HG02610 (cell line): ENCODE measurements around the gene CLIC1.

Experiments used
- ATAC-seq: cut with Tn5 transposase; IDR thresholded peaks from one replicate; pipeline ENCODE4 v1.9.1; 2021; ENCODE audit warnings: mild to moderate bottlenecking, moderate library complexity; ENCODE audit not compliant: unreplicated experiment

Gene CLIC1

GRCh38 chr6:31769684-31770371 is 33.5 kb upstream of the CLIC1 start:
- peak; percentile 50 for ATAC-seq

DNA sequence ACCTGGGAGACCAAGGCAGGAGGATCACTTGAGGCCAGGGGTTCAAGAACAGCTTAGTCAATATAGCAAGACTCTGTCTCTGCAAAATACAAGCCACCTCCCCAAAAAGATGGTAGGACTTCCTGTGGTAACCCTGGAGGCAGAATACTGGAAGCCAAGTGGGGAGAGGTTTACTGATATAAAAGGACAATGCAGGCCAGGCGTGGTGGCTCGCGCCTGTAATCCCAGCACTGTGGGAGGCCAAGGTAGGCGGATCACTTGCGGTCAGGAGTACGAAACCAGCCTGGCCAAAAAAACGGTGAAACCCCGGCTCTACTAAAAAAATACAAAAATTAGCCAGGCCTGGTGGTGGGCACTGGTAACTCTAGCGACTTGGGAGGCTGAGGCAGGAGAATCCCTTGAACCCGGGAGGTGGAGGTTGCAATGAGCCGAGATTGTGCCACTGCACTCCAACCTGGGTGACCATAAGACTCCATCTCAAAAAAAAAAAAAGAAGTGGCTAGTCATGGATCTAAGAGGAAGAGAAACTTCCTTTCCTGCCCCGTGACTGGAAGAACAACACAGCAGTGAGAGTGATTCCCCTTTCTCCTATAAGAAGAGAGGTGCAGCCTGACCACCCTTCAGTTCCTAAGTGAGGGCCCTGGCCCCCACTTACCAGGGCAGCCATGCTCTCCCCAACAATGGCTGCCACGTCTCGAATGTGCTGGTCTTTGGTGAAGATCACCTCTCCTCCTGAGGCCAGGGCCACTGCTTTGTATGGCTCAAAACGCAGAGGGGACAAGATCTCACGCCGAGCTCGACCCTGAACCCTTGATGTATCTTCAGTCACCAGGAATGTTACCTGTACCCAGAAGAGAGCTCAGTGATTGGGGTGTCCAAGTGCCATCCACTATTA is 32.3 kb upstream of the CLIC1 start:
- ATAC-seq = no peak

DNA sequence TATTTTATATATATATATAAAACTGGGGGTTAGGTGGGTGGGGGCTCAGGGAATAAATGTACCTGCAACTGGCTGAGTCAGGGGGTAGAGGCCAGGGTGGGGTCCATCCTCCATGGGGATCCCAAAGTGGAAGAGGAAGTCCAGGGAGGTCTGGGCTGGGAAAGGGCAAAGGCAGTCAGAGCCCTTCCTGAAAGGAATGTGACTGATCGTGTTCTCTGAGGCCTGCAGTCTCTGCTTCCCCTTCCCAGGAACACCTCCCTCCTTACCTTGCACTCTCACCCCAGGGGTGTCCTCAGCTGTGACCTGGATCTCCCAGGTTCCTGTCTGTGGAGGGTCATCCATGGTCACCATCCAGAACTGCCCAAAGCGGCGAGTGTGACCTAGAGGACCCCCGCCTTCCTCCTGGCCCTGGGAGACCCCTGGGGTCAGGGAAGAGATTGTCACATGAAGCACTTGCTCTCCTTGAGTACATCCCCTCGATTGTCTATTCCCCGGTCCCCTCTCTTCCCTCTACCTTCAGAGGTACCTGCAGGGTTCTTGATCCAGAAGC is 30.8 kb upstream of the CLIC1 start:
- ATAC-seq = no peak

DNA sequence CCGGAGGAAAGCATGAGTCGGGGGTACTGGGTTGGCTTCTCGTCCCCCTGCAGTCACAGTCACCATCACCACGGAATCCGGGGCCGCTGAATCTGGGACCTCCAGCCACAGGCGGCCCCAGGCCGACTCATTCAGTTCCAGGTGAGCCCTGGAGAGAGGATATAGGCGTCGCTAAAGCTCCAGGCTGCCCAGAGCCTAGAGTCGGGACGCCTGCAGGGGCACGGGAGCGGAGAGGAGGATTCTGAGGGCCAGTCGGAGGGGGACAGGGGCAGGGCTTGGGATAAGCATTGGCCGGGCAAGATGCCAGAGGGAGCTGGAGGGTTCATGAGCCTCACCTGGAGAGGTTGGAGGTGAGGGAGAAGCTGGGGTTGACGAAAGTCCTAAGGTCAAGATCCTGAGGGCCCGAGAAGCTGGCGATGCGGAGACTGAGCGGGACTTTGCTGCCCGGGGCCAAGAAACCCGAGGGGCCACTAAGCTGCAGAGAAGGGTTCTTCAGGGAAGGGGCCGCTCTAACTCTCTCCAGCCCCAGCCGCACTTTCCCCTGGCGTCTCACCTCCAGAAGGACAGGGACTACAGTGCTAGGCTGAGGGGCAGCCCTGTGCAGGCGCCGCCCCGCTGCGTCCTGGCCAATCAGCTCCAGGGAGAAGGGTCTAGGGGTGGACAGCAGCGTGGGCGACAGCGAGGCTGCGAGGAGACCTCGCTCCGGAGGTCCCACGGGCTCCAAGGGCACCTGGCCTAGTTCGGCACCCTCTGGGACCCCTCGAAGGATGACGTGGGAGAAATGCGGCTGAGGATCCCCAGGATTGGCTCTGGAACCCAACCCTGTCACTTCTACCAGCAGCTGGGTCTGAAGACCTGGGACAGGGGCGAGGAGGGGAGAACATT is 29.8 kb upstream of the CLIC1 start:
- no peak for ATAC-seq

DNA sequence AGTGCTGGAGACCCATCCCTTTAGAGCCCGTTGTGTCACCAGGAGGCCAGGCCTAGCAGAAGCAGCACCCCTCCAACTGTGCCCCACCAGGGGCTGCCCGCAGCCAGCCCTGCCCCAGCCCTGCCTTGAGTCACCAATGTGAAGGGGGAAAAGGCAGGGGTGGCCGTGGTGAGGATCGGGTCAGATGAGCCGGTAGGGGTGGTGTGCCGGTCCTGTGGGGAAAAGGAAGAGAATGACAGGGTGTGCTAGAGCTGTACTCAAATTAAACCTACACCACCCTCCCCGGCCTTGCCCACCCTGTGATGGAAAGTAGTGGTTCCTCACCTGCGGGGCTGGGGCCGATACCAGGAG is 29.2 kb upstream of the CLIC1 start:
- no peak for ATAC-seq

DNA sequence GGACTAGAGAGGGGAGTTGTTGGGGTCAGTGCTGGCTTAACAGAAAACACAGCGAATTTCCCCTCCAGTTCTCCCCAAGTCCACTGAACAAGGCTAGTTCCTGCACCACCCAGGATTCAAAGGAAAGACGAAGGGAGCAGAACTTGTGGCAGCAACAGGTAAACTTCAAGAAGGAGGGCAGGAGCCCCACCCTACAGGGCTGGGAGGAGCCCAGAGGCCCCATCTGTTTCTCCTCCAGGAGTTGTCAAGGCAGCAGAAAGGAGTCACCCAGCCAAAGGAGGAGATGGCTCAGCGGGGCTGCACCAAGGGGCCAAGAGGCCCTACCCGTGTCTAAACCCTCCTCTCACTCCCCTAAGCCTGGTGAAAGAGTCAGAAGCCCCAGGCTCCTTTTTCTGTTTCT is 27.9 kb upstream of the CLIC1 start:
- ATAC-seq = no peak

- no peak for ATAC-seq
Measured at GRCh38 chr6:31763619-31763940, 27.2 kb upstream of the CLIC1 start.

- ATAC-seq = no peak
Measured at GRCh38 chr6:31762878-31763618, 26.7 kb upstream of the CLIC1 start.

DNA sequence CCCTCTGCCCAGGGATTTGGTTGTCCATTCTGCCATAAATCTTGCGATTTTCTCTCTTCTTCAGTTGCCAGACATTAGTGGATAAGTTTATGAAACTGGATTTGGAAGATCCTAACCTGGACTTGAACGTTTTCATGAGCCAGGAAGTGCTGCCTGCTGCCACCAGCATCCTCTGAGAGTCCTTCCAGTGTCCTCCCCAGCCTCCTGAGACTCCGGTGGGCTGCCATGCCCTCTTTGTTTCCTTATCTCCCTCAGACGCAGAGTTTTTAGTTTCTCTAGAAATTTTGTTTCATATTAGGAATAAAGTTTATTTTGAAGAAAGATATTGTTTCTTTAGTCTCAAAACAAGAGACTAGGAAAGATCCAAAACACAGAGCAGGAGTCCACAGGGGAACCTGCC is 26.0 kb upstream of the CLIC1 start, which contains the start of gene SAPCD1:
SAPCD1 (plus strand) TSS at position 301 of the 400 bp plus-strand sequence. CDS start 399 bp downstream, outside the sequence.
- ATAC-seq = no peak

DNA sequence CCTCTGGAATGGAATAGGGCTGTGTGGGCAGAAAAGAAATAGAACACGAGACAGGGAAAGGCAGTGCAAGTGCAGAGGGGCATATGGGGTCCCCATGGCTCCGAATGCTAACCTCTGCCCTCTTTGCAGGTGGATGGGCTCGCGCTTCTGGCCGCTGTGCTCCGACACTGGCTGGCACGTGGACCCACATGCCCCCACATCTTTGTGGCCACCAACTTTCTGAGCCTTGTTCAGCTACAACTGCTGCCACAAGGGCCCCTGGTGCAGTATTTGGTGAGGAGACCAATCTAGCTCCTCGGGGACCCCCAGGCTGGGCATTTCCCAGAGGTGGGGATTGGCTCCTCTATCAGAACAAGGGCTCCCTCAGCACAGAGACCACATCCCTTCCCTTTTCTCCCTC is 25.0 kb upstream of the CLIC1 start:
- no peak for ATAC-seq

DNA sequence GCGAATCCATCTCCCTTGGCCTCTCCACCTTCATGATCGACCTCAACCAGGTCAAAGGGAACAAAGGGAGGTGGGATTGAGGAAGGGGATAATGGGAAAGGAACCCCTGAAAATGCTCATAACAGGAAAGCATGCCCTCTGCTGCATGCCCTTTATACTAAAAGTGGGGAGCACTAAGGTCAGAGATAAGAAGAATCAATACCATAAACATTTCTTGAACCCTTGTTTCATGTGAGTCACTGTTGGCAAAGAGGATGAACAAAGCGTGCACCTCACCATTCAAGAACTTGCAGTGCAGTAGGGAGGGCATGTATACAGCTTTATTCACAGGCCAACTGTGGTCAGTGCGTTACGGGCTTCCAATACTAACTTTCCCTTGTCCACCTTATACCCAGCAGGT is 24.5 kb upstream of the CLIC1 start:
- ATAC-seq = no peak

DNA sequence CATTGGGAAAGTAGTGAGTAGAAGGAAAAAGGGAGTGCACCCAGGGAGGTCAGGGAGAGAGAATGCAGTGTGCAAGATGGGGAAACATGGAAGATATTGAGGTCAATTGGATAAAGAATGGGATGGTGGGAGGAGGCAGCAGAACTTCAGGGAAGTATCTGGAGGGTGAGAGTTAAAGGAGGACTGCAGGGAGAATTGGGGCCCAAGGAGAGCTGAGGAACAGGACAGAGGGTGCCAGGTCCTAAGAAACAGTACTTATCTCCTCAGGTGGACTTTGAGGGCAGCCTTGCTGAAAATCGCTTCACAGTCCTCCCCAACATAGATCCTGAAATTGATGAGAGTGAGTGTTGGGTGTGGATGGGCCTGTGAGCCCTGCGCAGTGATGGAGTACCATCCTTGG is 22.0 kb upstream of the CLIC1 start:
- ATAC-seq = no peak

GRCh38 chr6:31752739-31753319 is 16.5 kb upstream of the CLIC1 start:
- ATAC-seq = no peak

DNA sequence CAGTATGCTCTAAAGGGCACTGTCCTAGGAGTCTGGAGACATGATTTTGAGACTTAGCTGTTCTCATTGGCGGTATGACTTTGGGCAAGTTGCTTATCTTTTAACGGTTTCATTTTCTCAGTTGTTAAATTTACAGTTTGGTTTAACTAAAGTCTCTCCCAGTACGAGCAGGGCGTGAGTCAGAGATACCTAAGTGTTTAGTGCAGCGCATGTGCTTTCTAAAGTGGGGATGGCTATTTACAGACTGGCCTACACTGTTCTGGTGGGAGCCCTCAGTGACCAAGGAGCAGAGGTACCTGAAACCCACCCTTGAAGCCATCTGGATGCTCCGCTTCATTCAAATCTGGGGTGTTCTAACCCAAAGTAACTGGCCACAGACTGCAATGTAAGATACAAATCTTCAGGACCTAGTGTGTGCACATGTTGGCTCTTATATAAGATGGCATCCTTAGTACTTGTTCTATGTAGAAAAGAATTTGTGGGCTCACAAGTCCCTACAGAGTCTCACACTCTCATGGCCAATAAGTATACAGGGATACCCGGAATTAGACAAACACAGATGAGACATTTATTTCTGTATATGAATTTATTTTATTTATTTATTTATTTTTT is 14.2 kb upstream of the CLIC1 start:
- no peak for ATAC-seq

- no peak for ATAC-seq
Measured at GRCh38 chr6:31749301-31750036, 13.1 kb upstream of the CLIC1 start.

- no peak for ATAC-seq
Measured at GRCh38 chr6:31744422-31744821, 8.1 kb upstream of the CLIC1 start.

- ATAC-seq = no peak
Measured at GRCh38 chr6:31742894-31743293, 6.6 kb upstream of the CLIC1 start.

DNA sequence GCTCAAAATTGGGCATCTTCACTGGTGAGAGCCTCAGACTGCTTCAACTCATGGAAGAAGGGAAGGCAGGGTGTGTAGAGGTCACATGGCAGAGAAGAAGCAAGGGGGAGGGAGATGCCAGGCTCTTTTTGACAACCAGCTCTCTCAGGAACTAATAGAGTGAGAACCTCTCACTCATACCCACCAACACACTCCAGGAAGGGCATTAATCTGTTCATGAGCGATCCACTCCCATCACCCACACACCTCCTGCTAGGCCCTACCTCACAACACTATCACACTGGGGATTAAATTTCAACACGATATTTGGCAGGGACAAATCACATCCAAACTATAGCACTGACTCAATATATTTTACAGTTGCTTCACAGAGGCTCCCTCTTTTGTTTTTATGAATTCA is 5.5 kb upstream of the CLIC1 start:
- ATAC-seq = no peak
